H9 (cell line): ENCODE measurements around the gene ZNF335. TPM values are rescaled to one million over a fixed set of nuclear protein-coding genes. Genes with fewer than 3 reads are reported as not detected.

Source experiments
- DNase-seq: peaks from one replicate; pipeline ENCODE4 v3.0.0-alpha.2; 2017
- H2AFZ ChIP-seq: one replicate; pipeline ENCODE4 v1.6.1; 2013; ENCODE audit warnings: mild to moderate bottlenecking, low read length, control low read depth, moderate library complexity
- H2AK5ac ChIP-seq: 2 replicates; pipeline ENCODE4 v1.6.1; 2013; ENCODE audit warnings: low read length, control low read depth, mixed read lengths; ENCODE audit not compliant: insufficient read length
- H2BK120ac ChIP-seq: one replicate; pipeline ENCODE4 v1.6.1; 2013; ENCODE audit warnings: low read depth, mild to moderate bottlenecking, low read length, control low read depth, inconsistent platforms; ENCODE audit not compliant: poor library complexity, severe bottlenecking
- H2BK12ac ChIP-seq: 2 replicates; pipeline ENCODE4 v1.6.1; 2013; ENCODE audit warnings: low read length, control low read depth, mixed read lengths, low read depth; ENCODE audit not compliant: insufficient read length
- H2BK15ac ChIP-seq: 2 replicates; pipeline ENCODE4 v1.6.1; 2013; ENCODE audit warnings: low read depth, low read length, control low read depth
- H2BK20ac ChIP-seq: one replicate; pipeline ENCODE4 v1.6.1; 2013; ENCODE audit warnings: low read depth, mild to moderate bottlenecking, low read length, control low read depth, inconsistent platforms; ENCODE audit not compliant: poor library complexity, severe bottlenecking
- H2BK5ac ChIP-seq: 2 replicates; pipeline ENCODE4 v1.6.1; 2013; ENCODE audit warnings: low read length, control low read depth, mixed read lengths; ENCODE audit not compliant: insufficient read length
- H3K14ac ChIP-seq: 2 replicates; pipeline ENCODE4 v1.6.1; 2013; ENCODE audit warnings: low read length, control low read depth; ENCODE audit not compliant: insufficient read depth
- H3K18ac ChIP-seq: 2 replicates; pipeline ENCODE4 v1.6.1; 2013; ENCODE audit warnings: low read depth, mild to moderate bottlenecking, mixed read lengths, low read length, control low read depth; ENCODE audit not compliant: insufficient read length
- H3K23ac ChIP-seq: 2 replicates; pipeline ENCODE4 v1.6.1; 2013; ENCODE audit warnings: low read length, control low read depth, mixed read lengths, low read depth; ENCODE audit not compliant: insufficient read length
- H3K23me2 ChIP-seq: 2 replicates; pipeline ENCODE4 v1.6.1; 2013; ENCODE audit warnings: low read depth, mild to moderate bottlenecking, mixed read lengths, low read length, control low read depth; ENCODE audit not compliant: insufficient read length, poor library complexity, severe bottlenecking
- H3K27ac ChIP-seq: 2 replicates; pipeline ENCODE4 v1.5.1; 2013; ENCODE audit warnings: low read length, control low read depth, mixed read lengths, low read depth; ENCODE audit not compliant: insufficient read length
- H3K27me3 ChIP-seq: 2 replicates; pipeline ENCODE4 v1.6.1; 2013; ENCODE audit warnings: low read length, control low read depth, inconsistent platforms; ENCODE audit not compliant: insufficient read depth
- H3K4ac ChIP-seq: 2 replicates; pipeline ENCODE4 v1.6.1; 2013; ENCODE audit warnings: low read depth, mild to moderate bottlenecking, control low read depth, inconsistent platforms, low read length, moderate library complexity
- H3K4me1 ChIP-seq: 2 replicates; pipeline ENCODE4 v1.6.1; 2013; ENCODE audit warnings: low read length, control low read depth, inconsistent platforms; ENCODE audit not compliant: insufficient read depth
- H3K4me2 ChIP-seq: 2 replicates; pipeline ENCODE4 v1.6.1; 2013; ENCODE audit warnings: low read length, control low read depth, mixed read lengths; ENCODE audit not compliant: insufficient read length, insufficient read depth
- H3K56ac ChIP-seq: 2 replicates; pipeline ENCODE4 v1.6.1; 2013; ENCODE audit warnings: low read depth, mild to moderate bottlenecking, mixed read lengths, low read length, control low read depth; ENCODE audit not compliant: insufficient read length
- H3K79me1 ChIP-seq: 2 replicates; pipeline ENCODE4 v1.6.1; 2013; ENCODE audit warnings: low read depth, mild to moderate bottlenecking, moderate library complexity, low read length, control low read depth, inconsistent platforms; ENCODE audit not compliant: insufficient read depth, poor library complexity, severe bottlenecking
- H3K79me2 ChIP-seq: 2 replicates; pipeline ENCODE4 v1.6.1; 2013; ENCODE audit warnings: low read length, control low read depth, inconsistent platforms; ENCODE audit not compliant: insufficient read depth
- H3K9ac ChIP-seq: 2 replicates; pipeline ENCODE4 v1.6.1; 2013; ENCODE audit warnings: low read length, control low read depth, mixed read lengths; ENCODE audit not compliant: insufficient read length; ENCODE audit errors: extremely low read depth
- H3K9me3 ChIP-seq: one replicate; pipeline ENCODE4 v1.6.1; 2013; ENCODE audit warnings: low read depth, low read length, inconsistent platforms; ENCODE audit not compliant: control insufficient read depth
- H3T11ph ChIP-seq: one replicate; pipeline ENCODE4 v1.6.1; 2013; ENCODE audit warnings: mild to moderate bottlenecking, low read length, control low read depth, inconsistent platforms
- H4K20me1 ChIP-seq: one replicate; pipeline ENCODE4 v1.6.1; 2013; ENCODE audit not compliant: control insufficient read depth, insufficient read length, insufficient read depth
- H4K5ac ChIP-seq: 2 replicates; pipeline ENCODE4 v1.6.1; 2013; ENCODE audit warnings: low read depth, mild to moderate bottlenecking, mixed read lengths, low read length, control low read depth; ENCODE audit not compliant: insufficient read length
- H4K8ac ChIP-seq: replicated peaks from 2 replicates; pipeline ENCODE4 v1.6.1; 2013; ENCODE audit warnings: low read length, control low read depth, mixed read lengths, low read depth; ENCODE audit not compliant: insufficient read length
- H4K91ac ChIP-seq: 2 replicates; pipeline ENCODE4 v1.6.1; 2013; ENCODE audit warnings: low read depth, mild to moderate bottlenecking, moderate library complexity, mixed read lengths, low read length, control low read depth; ENCODE audit not compliant: insufficient read length
- H3K27ac Mint-ChIP-seq, 3 experiments: 2 replicates in 2 of 3; 3 replicates in 1 of 3; pipeline ENCODE4 v1.8.0; 2020 to 2021; ENCODE audit warnings: mixed read lengths in 3 of 3, mild to moderate bottlenecking in 1 of 3, moderate library complexity in 1 of 3
- H3K27me3 Mint-ChIP-seq: 2 replicates; pipeline ENCODE4 v1.8.0; 2021; ENCODE audit warnings: low read depth, mild to moderate bottlenecking, moderate library complexity, mixed read lengths
- H3K36me3 Mint-ChIP-seq, 3 experiments: 2 replicates in 2 of 3; 3 replicates in 1 of 3; pipeline ENCODE4 v1.8.0; 2020 to 2021; ENCODE audit warnings: low read depth in 3 of 3, mixed read lengths in 3 of 3; ENCODE audit not compliant: insufficient read depth in 1 of 3
- H3K4me1 Mint-ChIP-seq, 2 experiments: 2 replicates each; pipeline ENCODE4 v1.8.0; 2020; ENCODE audit warnings: mixed read lengths in 2 of 2
- H3K4me3 Mint-ChIP-seq, 2 experiments: 2 replicates in 1 of 2; 3 replicates in 1 of 2; pipeline ENCODE4 v1.8.0; 2020 to 2021; ENCODE audit warnings: mild to moderate bottlenecking in 2 of 2, mixed read lengths in 2 of 2, moderate library complexity in 1 of 2
- H3K9me3 Mint-ChIP-seq, 2 experiments: 2 replicates in 1 of 2; 3 replicates in 1 of 2; pipeline ENCODE4 v1.8.0; 2020; ENCODE audit warnings: mild to moderate bottlenecking in 2 of 2, mixed read lengths in 2 of 2, moderate library complexity in 1 of 2
- WGBS: extraction: QIAGEN DNeasy Blood & Tissue Kit; methylation state at CpG from one replicate; pipeline ENCODE4 v1.1.7; 2013; ENCODE audit warnings: missing lambda C conversion rate, low lambda C conversion rate, mixed read lengths; ENCODE audit not compliant: insufficient read length; ENCODE audit errors: extremely low coverage; 5-methylcytosine and 5-hydroxymethylcytosine counted together
- total RNA-seq: library from RNA; stranded (reverse); gene quantifications from 2 replicates; pipeline ENCODE4 v1.2.1, GENCODE V29; 2021
- TF ChIP-seq, protein P1 (sequence below): fragments of 200-600 bp; sonication (generic); conservative IDR thresholded peaks from 3 replicates; pipeline ENCODE4 v1.8.0; 2021; ENCODE audit warnings: antibody characterized with exemption, mild to moderate bottlenecking

The ZNF335 gene
- total RNA-seq, 1 experiment from 2014 or later: 21.1 TPM

DNA sequence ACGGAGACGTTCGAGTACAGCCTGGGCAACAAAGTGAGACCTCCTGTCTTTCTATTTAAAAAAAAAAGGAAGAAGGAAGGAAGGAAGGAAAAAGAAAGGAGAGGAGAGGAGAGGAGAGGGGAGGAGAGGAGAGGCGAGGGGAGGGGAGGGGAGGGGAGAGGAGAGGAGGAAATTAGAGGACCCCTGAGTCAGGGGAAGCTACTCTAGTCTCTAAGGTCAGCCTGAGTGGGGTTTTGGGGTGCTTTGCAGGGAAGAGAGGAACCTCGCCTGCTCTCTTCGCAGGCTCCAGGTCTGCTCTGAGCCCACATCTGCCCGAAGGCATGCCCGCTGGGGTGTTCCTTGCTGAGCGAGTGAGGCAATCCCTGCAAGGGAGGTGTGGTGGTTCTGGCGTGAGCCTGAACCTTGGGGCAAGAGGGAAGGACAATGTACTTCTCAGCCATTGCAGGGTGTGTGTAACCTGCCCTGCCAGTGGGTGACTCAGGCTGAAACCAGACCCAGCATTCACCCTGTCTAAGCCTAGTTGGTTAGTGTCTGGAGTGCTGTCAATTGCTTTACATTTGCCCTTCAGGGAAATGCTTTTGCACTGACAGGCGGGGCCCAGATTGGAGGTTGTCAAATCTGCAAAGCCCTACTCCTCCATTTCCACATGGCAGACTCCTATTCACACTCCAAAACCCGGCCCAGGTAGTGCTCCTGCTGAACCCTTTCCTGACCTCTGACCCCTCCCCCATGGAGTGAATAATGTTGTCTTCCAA is 21.4 kb upstream of the ZNF335 start:
- no peaks in the 10 kb centered on the region for H4K20me1 ChIP-seq
- H4K8ac ChIP-seq: no peak overlapping the region
- H3K9me3 Mint-ChIP-seq: no peaks in the 10 kb centered on the region
- H3K9me3 ChIP-seq: no peaks in the 10 kb centered on the region
- H4K91ac ChIP-seq: no peak overlapping the region
- H3K18ac ChIP-seq: no peak overlapping the region
- no peak overlapping the region for H4K5ac ChIP-seq
- H3T11ph ChIP-seq: no peak overlapping the region
- no peaks in the 10 kb centered on the region for H3K79me1 ChIP-seq
- no peak overlapping the region for H2BK20ac ChIP-seq
- no peak overlapping the region for H2BK120ac ChIP-seq
- no peak overlapping the region for H2BK15ac ChIP-seq
- WGBS: no CpG with 5 or more reads among the region's 12 CpGs
- no peak overlapping the region for H3K56ac ChIP-seq
- no peak for DNase-seq
- no peak overlapping the region for H3K23ac ChIP-seq
- H3K27me3 ChIP-seq: no peaks in the 10 kb centered on the region
- H3K14ac ChIP-seq: no peak overlapping the region
- H2BK5ac ChIP-seq: no peak overlapping the region
- H3K4ac ChIP-seq: no peak overlapping the region
- no peak overlapping the region for H3K4me3 Mint-ChIP-seq
- TF ChIP-seq, protein P1, sequence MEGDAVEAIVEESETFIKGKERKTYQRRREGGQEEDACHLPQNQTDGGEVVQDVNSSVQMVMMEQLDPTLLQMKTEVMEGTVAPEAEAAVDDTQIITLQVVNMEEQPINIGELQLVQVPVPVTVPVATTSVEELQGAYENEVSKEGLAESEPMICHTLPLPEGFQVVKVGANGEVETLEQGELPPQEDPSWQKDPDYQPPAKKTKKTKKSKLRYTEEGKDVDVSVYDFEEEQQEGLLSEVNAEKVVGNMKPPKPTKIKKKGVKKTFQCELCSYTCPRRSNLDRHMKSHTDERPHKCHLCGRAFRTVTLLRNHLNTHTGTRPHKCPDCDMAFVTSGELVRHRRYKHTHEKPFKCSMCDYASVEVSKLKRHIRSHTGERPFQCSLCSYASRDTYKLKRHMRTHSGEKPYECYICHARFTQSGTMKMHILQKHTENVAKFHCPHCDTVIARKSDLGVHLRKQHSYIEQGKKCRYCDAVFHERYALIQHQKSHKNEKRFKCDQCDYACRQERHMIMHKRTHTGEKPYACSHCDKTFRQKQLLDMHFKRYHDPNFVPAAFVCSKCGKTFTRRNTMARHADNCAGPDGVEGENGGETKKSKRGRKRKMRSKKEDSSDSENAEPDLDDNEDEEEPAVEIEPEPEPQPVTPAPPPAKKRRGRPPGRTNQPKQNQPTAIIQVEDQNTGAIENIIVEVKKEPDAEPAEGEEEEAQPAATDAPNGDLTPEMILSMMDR: no peak
- H2AK5ac ChIP-seq: no peak overlapping the region
- H3K36me3 Mint-ChIP-seq: no peaks in the 10 kb centered on the region
- no peak overlapping the region for H2AFZ ChIP-seq
- H3K27ac ChIP-seq: no peak overlapping the region
- H3K23me2 ChIP-seq: no peaks in the 10 kb centered on the region
- no peaks in the 10 kb centered on the region; the same call in 1 of the 2 replicates for H3K27me3 Mint-ChIP-seq
- H3K4me1 ChIP-seq: no peaks in the 10 kb centered on the region
- no peak overlapping the region; a peak in 1 of 7 replicates for H3K27ac Mint-ChIP-seq
- no peak overlapping the region for H3K4me2 ChIP-seq
- no peak overlapping the region for H2BK12ac ChIP-seq
- H3K79me2 ChIP-seq: no peaks in the 10 kb centered on the region
- H3K4me1 Mint-ChIP-seq: peaks cover 18 to 19% of the 10 kb centered on the region in 2 experiments
- no peak overlapping the region for H3K9ac ChIP-seq
